ENCODE data around the gene PLXNA4. TPM values are rescaled to one million over a fixed set of nuclear protein-coding genes. Genes with fewer than 3 reads are reported as not detected.

The PLXNA4 gene
- total RNA-seq, 1 donor from 2014 or later: 14.0 TPM

- intact Hi-C loops (cut with DNase I): no loop called here
- TF ChIP-seq POLR2AphosphoS5 (IDR thresholded peaks at IDR 0.05; ENCODE audit: insufficient read depth in 1 of 2, low read depth in 1 of 2): no peak
- TF ChIP-seq POLR2A (IDR thresholded peaks at IDR 0.05): no peak
- TF ChIP-seq, protein P1, sequence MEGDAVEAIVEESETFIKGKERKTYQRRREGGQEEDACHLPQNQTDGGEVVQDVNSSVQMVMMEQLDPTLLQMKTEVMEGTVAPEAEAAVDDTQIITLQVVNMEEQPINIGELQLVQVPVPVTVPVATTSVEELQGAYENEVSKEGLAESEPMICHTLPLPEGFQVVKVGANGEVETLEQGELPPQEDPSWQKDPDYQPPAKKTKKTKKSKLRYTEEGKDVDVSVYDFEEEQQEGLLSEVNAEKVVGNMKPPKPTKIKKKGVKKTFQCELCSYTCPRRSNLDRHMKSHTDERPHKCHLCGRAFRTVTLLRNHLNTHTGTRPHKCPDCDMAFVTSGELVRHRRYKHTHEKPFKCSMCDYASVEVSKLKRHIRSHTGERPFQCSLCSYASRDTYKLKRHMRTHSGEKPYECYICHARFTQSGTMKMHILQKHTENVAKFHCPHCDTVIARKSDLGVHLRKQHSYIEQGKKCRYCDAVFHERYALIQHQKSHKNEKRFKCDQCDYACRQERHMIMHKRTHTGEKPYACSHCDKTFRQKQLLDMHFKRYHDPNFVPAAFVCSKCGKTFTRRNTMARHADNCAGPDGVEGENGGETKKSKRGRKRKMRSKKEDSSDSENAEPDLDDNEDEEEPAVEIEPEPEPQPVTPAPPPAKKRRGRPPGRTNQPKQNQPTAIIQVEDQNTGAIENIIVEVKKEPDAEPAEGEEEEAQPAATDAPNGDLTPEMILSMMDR (IDR thresholded peaks at IDR 0.05): no peak
- no peak overlapping the region for H3K4me3 ChIP-seq
- no peak overlapping the region for H3K27ac ChIP-seq
- no peaks in the 10 kb centered on the region for H3K9me3 ChIP-seq
- H3K4me1 ChIP-seq: no peaks in the 10 kb centered on the region
- no peak for DNase-seq (ENCODE audit: extremely low spot score in 2 of 2)
- no peaks in the 10 kb centered on the region for H3K27me3 ChIP-seq
- no peaks in the 10 kb centered on the region for H3K36me3 ChIP-seq
Measured at GRCh38 chr7:132261327-132262159, 314.7 kb downstream of the PLXNA4 start.

DNA sequence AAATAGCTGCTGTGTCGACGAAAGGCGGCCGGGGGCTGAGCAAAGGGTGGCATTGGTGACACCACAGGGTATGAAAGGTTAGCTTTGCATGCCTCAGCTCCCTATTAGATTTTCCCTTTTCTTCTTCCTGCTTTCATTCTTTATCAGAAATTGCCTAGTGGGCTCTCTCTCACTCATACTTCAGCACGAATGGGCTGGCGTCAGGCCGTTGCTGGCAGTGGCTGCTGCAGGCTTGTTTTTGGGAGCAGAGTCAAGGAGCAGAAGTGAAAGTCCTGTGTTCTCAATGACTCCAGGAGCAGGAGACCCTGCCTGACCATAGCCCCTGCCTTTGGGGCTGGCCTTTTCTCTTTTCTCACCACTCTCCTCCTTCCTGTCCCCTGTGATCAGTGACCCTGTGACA, 318.0 kb downstream of the PLXNA4 start:
- Histone ChIP-seq H3K9me3 (no peaks in the 10 kb centered on the region), H3K27ac (no peak overlapping the region)

DNA sequence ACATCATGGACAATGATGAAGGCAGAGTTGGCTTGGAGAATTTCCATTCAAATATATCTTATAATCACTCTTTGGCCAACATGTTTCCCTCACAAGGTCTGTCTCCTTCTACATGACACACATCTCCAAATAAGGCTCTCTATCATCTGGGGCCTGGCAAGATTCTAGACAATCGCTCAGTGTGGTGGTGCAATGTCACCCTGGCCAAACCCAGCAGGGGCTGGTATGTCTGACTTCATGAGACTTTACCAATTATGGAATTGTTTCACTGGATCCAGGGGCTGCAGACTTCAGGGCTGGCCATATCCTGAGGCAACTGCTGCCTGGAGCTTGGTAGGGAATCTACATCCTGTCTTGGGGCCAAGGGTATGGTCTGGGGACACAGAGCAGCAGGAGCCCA, 319.0 kb downstream of the PLXNA4 start:
- no peak for DNase-seq (ENCODE audit: extremely low spot score in 2 of 2)
- Histone ChIP-seq H3K27me3 (no peaks in the 10 kb centered on the region), H3K4me1 (no peaks in the 10 kb centered on the region), H3K9me3 (no peaks in the 10 kb centered on the region), H3K36me3 (no peaks in the 10 kb centered on the region), H3K4me3 (no peak overlapping the region), H3K27ac (no peak overlapping the region)
- intact Hi-C loops (cut with DNase I): no loop called here
- TF ChIP-seq POLR2A (IDR thresholded peaks at IDR 0.05): no peak
- no peak for TF ChIP-seq POLR2AphosphoS5 (IDR thresholded peaks at IDR 0.05; ENCODE audit: insufficient read depth in 1 of 2, low read depth in 1 of 2)
- TF ChIP-seq, protein P1 (IDR thresholded peaks at IDR 0.05): no peak

More for the DNA sequence above, 318.0 kb downstream of the PLXNA4 start:
- TF ChIP-seq POLR2A (IDR thresholded peaks at IDR 0.05) (no peak), POLR2AphosphoS5 (IDR thresholded peaks at IDR 0.05; ENCODE audit: insufficient read depth in 1 of 2, low read depth in 1 of 2) (no peak)
- TF ChIP-seq, protein P1 (IDR thresholded peaks at IDR 0.05): no peak
- no peaks in the 10 kb centered on the region for H3K27me3 ChIP-seq
- no peak overlapping the region for H3K4me3 ChIP-seq
- DNase-seq (ENCODE audit: extremely low spot score in 2 of 2): no peak
- H3K4me1 ChIP-seq: no peaks in the 10 kb centered on the region
- intact Hi-C loops (cut with DNase I): no loop called here
- no peaks in the 10 kb centered on the region for H3K36me3 ChIP-seq

- no peak for DNase-seq (ENCODE audit: extremely low spot score in 2 of 2)
- no peaks in the 10 kb centered on the region for H3K9me3 ChIP-seq
- no peak overlapping the region for H3K27ac ChIP-seq
- TF ChIP-seq, protein P1 (IDR thresholded peaks at IDR 0.05): no peak
- TF ChIP-seq POLR2AphosphoS5 (IDR thresholded peaks at IDR 0.05; ENCODE audit: insufficient read depth in 1 of 2, low read depth in 1 of 2) (no peak), POLR2A (IDR thresholded peaks at IDR 0.05) (no peak)
- intact Hi-C loops (cut with DNase I): no loop called here
- peaks cover under 1% of the 10 kb centered on the region for H3K4me1 ChIP-seq
- no peaks in the 10 kb centered on the region for H3K36me3 ChIP-seq
- H3K4me3 ChIP-seq: no peak overlapping the region
- H3K27me3 ChIP-seq: no peaks in the 10 kb centered on the region
Measured at GRCh38 chr7:132256721-132257212, 319.5 kb downstream of the PLXNA4 start.

GRCh38 chr7:132255898-132256297, 320.4 kb downstream of the PLXNA4 start:
- H3K4me1 ChIP-seq: peaks cover 9% of the 10 kb centered on the region
- no peak overlapping the region for H3K4me3 ChIP-seq
- TF ChIP-seq, protein P1 (IDR thresholded peaks at IDR 0.05): no peak
- TF ChIP-seq POLR2A (IDR thresholded peaks at IDR 0.05) (no peak), POLR2AphosphoS5 (IDR thresholded peaks at IDR 0.05; ENCODE audit: insufficient read depth in 1 of 2, low read depth in 1 of 2) (no peak)
- H3K27me3 ChIP-seq: no peaks in the 10 kb centered on the region
- no peaks in the 10 kb centered on the region for H3K9me3 ChIP-seq
- intact Hi-C loops (cut with DNase I): no loop called here
- no peaks in the 10 kb centered on the region for H3K36me3 ChIP-seq
- no peak for DNase-seq (ENCODE audit: extremely low spot score in 2 of 2)
- H3K27ac ChIP-seq: no peak overlapping the region

Data from vagina (tissue), 2 donors.